HG03575 (cell line): ENCODE results near the gene SYVN1.

Experiments used
- ATAC-seq: cut with Tn5 transposase; IDR thresholded peaks from one replicate; pipeline ENCODE4 v1.9.1; 2021; ENCODE audit not compliant: unreplicated experiment, insufficient number of reproducible peaks, low FRiP score; ENCODE audit errors: extremely low read depth

The SYVN1 gene

GRCh38 chr11:65116370-65117205 is 17.7 kb downstream of the SYVN1 start:
- ATAC-seq: no peak

DNA sequence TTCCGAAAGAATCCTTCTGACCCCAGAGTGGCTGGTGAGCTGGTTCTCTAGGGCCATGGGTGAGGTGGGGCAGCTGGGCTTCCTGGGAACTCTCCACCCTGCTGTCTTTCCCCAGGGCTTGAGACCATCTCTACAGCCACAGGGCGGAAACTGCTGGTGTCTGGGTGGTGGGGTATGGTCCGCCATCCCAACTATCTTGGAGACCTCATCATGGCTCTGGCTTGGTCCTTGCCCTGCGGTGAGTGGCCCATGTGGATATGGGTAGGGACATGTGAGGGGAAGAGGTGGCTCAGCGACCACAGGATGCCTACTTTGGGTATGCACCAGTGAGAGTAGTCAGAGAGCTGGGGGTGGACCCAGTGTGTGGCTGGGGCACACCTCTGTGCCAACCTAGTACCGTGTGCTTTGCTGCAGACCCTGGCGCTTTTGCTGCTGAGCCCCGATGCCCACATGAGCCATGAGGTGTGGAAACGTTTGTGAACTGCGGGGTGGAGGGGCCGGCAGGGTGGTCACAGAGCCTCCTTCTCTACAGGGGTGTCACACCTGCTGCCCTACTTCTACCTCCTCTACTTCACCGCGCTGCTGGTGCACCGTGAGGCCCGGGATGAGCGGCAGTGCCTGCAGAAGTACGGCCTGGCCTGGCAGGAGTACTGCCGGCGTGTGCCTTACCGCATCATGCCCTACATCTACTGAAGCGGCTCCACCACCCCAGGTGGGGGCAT is 18.8 kb downstream of the SYVN1 start:
- no peak for ATAC-seq

- ATAC-seq: no peak
Measured at GRCh38 chr11:65114538-65115171, 19.7 kb downstream of the SYVN1 start.

DNA sequence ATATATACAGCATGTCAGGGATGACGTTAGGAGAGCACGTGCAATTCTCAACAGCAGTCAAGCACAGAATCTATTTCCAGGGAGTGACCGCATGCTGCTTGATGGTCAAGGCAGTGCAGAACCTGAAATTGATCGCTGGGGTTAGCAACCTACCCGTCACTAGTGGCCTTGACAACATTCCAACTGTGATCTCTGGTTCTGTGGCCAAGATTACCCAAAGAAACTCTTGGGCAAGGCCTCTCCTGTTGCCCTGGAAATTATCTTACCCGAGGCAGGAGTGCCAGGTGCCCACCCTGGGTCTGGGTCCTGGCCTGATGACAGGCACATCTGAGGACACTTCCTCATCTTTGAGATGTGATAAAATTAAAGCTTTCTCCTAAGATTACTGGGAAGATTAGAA is 20.5 kb downstream of the SYVN1 start:
- no peak for ATAC-seq

GRCh38 chr11:65113361-65113756 is 21.0 kb downstream of the SYVN1 start:
- no peak for ATAC-seq

DNA sequence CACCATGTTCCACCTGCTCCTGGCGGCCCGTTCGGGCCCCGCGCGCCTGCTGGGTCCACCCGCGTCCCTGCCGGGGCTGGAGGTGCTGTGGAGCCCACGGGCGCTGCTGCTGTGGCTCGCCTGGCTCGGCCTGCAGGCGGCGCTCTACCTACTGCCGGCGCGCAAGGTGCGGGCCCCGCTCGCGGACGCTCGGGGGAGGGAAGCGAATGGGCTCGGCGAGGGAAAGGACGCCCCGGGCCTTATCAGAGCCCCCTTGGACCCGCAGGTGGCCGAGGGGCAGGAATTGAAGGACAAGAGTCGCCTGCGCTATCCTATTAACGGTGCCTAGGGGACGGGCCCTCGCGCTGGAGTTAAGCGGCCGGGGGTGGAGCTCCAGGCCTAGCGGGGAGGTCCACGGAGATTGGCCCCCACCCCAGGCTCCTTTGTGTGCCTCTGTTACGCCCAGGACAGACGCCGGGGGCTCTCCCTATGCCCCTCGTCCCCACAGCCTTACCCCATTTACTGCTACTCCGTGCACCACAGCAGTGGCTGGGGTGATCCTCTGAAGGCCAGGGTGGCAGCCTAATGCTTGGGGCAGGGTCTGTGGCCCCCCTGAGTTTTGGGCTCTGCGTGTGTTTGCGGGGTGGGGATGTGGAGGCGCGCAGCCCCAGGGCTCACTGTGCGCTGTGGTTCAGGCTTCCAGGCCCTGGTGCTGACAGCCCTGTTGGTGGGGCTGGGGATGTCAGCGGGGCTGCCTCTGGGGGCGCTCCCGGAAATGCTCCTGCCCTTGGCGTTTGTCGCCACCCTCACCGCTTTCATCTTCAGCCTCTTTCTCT is 21.6 kb downstream of the SYVN1 start:
- ATAC-seq: no peak

DNA sequence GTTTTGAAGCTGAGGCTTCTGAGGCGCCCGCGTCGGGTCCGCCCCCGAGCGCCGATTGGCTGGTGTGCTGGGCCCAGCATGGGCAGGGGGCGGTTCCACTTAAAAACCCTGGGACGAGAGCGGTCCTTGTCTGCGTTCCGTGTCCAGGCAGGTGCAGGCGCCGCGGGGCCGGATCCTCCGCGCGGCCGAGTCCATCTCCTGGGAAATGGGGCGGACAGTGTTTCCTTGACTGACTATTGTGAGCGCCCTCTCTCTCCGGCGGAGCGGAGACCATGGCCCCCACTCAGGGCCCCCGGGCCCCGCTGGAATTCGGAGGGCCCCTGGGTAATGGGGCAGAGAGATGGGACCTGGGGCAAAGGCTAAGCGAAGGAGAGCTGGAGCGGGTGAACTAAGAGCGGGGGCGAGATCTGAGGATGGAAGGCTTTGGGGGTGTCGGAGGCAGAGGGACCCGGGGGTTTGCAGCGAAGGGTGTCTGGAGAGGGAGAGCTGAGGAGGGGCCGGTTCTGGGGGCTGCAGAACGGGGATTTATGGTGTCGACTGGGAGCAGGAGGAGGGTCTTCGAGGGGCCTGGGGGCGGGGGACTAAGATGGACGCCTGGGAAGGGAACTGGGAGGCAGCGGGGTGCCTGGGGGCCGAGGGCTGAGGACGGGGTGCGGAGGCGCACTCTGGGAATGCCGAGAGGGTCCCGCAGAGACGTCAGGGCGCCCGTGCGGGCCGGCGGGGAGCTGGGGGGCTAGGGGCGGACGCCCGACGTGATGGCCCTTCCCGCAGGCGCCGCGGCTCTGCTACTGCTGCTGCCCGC is 22.4 kb downstream of the SYVN1 start, which contains the start of gene TM7SF2:
TM7SF2 (plus strand) TSS at position 129 of the 802 bp plus-strand sequence; CDS start at position 273, 144 bp downstream.
- ATAC-seq: no peak

DNA sequence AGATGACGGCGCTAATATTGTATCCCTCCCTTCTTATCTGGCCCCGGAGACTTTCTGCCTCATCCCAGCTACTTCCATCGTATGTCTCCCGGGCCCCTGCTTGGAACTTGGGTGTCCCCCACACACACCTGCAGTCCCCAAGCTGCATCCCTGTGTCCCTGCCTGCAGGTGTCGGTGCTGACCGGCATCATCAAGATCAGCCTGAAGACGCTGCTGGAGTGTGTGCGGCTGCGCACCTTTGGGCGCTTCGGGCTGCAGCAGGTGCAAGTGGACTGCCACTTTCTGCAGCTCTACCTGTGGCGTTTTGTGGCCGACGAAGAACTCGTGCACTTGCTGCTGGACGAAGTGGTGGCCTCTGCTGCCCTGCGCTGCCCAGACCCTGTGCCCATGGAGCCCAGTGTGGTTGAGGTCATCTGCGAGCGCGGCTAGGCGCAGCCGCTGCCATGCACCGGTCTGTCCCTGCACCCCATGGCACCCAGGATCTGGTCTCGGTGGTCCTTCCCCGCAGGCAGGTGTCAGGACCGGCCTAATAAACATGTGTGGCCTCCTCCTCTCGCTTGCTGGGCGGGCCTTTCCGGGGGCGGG is 23.1 kb downstream of the SYVN1 start:
- no peak for ATAC-seq

- no peak for ATAC-seq
Measured at GRCh38 chr11:65110354-65110861, 23.9 kb downstream of the SYVN1 start.

DNA sequence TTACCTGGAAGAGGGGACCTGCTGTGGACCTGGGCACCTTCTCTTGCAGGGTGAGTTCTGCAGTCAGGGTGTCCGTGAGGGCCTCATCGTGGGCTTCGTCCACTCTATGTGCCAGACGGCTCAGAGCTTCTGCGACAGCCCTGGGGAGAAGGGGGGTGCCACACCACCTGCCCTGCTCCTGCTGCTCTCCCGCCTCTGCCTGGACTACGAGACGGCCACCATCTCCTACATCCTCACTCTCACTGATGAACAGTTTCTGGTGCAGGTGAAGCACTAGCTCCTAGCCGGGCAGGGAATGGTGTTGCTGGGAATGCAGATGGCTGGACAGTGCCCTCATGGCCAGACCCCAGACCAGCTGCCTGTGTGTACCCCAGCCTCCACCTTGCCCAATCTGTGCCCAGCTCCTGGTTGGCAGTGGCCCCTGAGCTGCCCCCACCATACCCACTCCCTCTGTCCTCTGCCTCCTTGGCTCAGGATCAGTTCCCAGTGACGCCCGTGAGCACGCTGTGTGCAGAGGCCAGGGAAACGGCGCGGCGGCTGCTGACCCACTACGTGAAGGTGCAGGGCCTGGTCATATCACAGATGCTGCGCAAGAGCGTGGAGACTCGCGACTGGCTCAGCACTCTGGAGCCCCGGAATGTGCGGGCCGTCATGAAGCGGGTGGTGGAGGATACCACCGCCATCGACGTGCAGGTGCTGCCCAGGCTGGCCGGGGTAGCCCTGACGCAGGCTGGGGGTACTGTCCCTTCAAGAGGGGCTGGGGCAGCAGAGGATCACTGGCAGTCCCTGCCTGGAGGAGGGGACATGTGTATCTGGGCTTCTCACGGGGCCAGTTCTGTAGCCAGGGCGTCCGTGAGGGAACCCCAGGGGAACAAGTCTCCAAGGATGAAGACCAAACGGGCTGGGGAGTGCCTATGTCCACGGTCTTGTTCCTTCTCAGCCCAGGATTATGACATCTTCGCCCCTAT is 24.8 kb downstream of the SYVN1 start:
- ATAC-seq: no peak

DNA sequence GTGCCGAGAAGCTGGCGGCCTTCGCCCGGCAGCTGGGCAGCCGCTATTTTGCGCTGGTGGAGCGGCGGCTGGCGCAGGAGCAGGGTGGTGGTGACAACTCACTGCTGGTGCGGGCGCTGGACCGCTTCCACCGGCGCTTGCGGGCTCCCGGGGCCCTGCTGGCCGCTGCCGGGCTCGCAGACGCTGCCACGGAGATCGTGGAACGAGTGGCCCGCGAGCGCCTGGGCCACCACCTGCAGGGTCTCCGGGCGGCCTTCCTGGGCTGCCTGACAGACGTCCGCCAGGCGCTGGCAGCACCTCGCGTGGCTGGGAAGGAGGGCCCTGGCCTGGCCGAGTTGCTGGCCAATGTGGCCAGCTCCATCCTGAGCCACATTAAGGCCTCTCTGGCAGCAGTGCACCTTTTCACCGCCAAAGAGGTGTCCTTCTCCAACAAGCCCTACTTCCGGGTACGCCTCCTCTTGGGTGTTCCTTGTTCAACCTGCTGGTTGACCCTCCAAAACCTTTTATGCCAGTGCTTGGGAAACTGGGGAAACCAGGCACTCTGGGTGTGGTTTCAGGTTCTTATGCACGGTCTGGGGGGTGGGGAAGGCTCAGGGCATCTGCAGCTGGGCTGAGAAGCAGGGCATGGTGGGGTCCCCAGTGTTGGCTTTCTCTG is 25.7 kb downstream of the SYVN1 start:
- no peak for ATAC-seq

DNA sequence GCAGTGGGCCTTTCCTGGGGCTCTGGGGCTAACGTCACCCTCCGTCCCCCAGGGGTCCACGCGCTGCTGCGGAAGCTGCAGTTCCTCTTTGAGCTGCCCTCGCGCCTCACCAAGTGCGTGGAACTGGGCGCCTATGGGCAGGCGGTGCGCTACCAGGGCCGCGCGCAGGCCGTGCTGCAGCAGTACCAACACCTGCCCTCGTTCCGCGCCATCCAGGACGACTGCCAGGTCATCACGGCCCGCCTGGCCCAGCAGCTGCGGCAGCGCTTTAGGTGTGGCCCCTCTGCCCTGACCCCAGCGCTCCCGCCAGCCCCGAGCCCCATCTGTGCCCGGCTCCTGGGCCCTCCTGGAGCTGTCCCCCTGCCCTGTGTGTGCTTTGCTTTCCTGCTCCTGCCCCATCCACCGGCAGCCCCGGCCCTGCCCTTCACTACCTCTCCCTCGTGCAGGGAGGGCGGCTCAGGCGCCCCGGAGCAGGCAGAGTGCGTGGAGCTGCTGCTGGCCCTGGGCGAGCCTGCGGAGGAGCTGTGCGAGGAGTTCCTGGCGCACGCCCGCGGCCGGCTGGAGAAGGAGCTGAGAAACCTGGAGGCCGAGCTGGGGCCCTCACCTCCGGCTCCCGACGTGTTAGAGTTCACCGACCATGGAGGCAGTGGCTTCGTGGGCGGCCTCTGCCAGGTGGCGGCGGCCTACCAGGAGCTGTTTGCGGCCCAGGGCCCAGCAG is 26.4 kb downstream of the SYVN1 start:
- ATAC-seq: no peak

- ATAC-seq: no peak
Measured at GRCh38 chr11:65107078-65107477, 27.2 kb downstream of the SYVN1 start.

DNA sequence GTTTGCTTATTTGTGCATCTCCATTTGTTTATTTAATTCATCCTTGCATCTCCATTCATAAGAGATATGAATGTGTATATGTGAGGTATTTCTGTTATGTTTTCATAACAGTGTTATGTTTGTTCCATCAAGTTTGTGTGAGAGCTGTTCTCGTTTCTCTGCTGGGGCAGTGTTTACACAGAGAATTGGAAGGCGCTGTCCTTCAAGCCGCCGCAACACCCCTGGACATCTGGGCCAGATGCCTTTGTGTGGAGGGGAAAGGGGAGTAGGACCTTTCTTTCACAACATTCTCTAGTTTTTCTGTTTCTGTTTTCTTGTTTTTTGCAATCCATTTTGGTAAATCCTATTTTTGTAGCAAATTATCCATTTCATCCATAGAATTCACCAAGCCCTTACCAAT is 29.7 kb downstream of the SYVN1 start:
- no peak for ATAC-seq

DNA sequence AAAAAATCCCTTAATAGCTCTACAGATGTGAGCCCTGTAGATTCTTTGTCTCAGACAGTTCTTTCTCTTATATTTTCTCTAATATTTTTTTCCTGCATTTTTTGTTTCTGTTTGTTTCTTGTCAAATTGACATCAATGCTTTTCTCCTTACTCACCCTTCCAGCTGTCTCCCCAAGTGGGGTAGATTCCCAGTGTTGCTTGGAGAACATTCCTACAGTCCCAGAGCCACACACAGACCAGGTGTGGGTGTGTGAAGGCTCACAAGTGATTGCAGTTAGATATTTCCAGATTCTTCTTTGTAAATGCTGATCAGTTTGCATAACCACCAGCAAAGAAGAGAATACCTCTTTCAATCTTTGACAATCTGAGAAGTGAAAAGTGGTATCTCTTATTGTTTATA is 30.8 kb downstream of the SYVN1 start:
- ATAC-seq: no peak
